Neural cell (in vitro differentiated cells): Measurements from ENCODE around the gene EXD3.
A peak's percentile ranks its signal among the peaks of the same experiment; 100 is the strongest.

Experiments
- EP300 ChIP-seq: fragments of 450-650 bp; conservative IDR thresholded peaks from 2 replicates; pipeline ENCODE4 v1.6.1; 2014; ENCODE audit warnings: antibody characterized with exemption, mild to moderate bottlenecking, moderate library complexity; ENCODE audit not compliant: poor library complexity, severe bottlenecking
- POLR2AphosphoS5 ChIP-seq: IDR thresholded peaks from 2 replicates; pipeline ENCODE4 v1.6.1; 2012
- RAD21 ChIP-seq: fragments of 450-650 bp; conservative IDR thresholded peaks from 2 replicates; pipeline ENCODE4 v1.6.1; 2014; ENCODE audit warnings: antibody characterized with exemption, mild to moderate bottlenecking, moderate library complexity
- SMC3 ChIP-seq: fragments of 450-650 bp; conservative IDR thresholded peaks from 2 replicates; pipeline ENCODE4 v1.6.1; 2014; ENCODE audit warnings: antibody characterized with exemption, mild to moderate bottlenecking, moderate library complexity; ENCODE audit not compliant: poor library complexity
- TF ChIP-seq, protein P1 (sequence below): fragments of 450-650 bp; IDR thresholded peaks from 2 replicates; pipeline ENCODE4 v1.5.1; 2014; ENCODE audit warnings: antibody characterized with exemption, mild to moderate bottlenecking, moderate library complexity; ENCODE audit not compliant: poor library complexity, severe bottlenecking
- TF ChIP-seq, protein P2 (sequence below): IDR thresholded peaks from 2 replicates; pipeline ENCODE4 v1.6.1; 2012; ENCODE audit warnings: borderline replicate concordance

DNA sequence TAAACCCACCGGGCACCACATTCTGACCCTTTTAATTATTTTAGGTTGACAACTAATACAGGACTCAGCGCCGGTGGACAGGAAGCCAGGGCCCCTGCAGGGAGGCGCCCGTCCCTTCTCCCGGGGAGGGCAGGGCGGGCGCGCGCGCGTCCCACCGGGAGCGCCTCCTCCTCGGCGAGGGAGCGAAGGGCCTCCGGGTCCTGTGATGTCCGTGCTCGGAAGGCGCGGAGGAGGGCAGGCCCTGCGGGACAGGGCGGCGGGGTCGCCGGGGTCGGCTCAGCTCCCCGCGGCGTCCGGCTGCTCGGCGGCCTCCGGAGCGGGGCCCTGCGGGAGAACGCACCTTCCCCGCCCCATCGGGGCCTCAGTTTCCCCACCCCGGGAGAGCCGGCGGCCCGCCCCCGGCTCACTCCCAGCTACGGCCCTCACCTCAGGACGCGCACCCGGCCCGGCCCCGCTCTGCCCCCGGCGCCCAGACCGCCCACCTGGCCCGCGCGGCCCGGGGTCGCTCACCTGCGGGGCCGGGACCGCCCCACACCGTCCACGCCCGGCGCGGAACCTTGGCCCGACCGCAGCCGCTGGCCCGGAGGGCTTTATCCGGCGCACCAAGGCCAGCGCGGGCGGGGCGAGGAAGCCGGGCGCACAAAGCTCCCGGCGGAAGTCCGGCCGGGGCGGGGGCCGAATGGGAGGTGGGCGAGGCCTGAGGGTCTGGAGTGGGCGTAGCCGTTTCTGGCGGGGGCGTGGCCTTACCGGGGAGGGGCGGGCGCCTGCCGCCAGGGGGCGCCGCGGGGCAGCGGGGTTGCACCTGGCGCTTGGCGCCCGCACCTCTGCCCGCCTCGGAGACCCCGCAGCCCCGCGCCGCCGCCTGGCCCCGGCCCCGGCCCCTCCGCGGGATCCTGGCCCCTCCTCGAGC, at the start of gene EXD3, which contains the start of gene NOXA1:
- TF ChIP-seq, protein P1, sequence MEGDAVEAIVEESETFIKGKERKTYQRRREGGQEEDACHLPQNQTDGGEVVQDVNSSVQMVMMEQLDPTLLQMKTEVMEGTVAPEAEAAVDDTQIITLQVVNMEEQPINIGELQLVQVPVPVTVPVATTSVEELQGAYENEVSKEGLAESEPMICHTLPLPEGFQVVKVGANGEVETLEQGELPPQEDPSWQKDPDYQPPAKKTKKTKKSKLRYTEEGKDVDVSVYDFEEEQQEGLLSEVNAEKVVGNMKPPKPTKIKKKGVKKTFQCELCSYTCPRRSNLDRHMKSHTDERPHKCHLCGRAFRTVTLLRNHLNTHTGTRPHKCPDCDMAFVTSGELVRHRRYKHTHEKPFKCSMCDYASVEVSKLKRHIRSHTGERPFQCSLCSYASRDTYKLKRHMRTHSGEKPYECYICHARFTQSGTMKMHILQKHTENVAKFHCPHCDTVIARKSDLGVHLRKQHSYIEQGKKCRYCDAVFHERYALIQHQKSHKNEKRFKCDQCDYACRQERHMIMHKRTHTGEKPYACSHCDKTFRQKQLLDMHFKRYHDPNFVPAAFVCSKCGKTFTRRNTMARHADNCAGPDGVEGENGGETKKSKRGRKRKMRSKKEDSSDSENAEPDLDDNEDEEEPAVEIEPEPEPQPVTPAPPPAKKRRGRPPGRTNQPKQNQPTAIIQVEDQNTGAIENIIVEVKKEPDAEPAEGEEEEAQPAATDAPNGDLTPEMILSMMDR: peak; percentile 64
- TF ChIP-seq POLR2AphosphoS5 (peak; percentile 33), SMC3 (peak; percentile 13), EP300 (no peak), RAD21 (no peak)
- TF ChIP-seq, protein P2, sequence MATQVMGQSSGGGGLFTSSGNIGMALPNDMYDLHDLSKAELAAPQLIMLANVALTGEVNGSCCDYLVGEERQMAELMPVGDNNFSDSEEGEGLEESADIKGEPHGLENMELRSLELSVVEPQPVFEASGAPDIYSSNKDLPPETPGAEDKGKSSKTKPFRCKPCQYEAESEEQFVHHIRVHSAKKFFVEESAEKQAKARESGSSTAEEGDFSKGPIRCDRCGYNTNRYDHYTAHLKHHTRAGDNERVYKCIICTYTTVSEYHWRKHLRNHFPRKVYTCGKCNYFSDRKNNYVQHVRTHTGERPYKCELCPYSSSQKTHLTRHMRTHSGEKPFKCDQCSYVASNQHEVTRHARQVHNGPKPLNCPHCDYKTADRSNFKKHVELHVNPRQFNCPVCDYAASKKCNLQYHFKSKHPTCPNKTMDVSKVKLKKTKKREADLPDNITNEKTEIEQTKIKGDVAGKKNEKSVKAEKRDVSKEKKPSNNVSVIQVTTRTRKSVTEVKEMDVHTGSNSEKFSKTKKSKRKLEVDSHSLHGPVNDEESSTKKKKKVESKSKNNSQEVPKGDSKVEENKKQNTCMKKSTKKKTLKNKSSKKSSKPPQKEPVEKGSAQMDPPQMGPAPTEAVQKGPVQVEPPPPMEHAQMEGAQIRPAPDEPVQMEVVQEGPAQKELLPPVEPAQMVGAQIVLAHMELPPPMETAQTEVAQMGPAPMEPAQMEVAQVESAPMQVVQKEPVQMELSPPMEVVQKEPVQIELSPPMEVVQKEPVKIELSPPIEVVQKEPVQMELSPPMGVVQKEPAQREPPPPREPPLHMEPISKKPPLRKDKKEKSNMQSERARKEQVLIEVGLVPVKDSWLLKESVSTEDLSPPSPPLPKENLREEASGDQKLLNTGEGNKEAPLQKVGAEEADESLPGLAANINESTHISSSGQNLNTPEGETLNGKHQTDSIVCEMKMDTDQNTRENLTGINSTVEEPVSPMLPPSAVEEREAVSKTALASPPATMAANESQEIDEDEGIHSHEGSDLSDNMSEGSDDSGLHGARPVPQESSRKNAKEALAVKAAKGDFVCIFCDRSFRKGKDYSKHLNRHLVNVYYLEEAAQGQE: no peak
